Heart left ventricle (tissue), 16 donors: ENCODE measurements around the gene AP3S2. TPM values are rescaled to one million over a fixed set of nuclear protein-coding genes. Genes with fewer than 3 reads are reported as not detected.
A peak's percentile ranks its signal among the peaks of the same experiment; 100 is the strongest.

ENCODE experiments used
- ATAC-seq, 4 donors: fragments of 200-7000 bp; cut with Tn5 transposase; one replicate each; pipeline ENCODE4 v1.9.1; 2020 to 2022; ENCODE audit warnings: moderate library complexity in 4 of 4, mild to moderate bottlenecking in 3 of 4, moderate number of reproducible peaks in 1 of 4
- DNase-seq, 5 donors: peaks; one replicate each; pipeline ENCODE4 v3.0.0-alpha.2; 2020
- H3K27ac ChIP-seq, 12 donors: fragments of 200-600 bp; sonication (generic) in 4 of 12; one replicate each; pipeline versions ENCODE4 v1.5.0 to v1.8.0; 2016 to 2022; ENCODE audit warnings: mild to moderate bottlenecking in 2 of 12
- H3K27me3 ChIP-seq, 9 donors: fragments of 200-600 bp; sonication (generic) in 2 of 9; one replicate each; pipeline versions ENCODE4 v1.5.1 to v1.8.0; 2016 to 2022; ENCODE audit warnings: mild to moderate bottlenecking in 3 of 9
- H3K36me3 ChIP-seq, 9 donors: fragments of 200-600 bp; sonication (generic) in 2 of 9; one replicate each; pipeline versions ENCODE4 v1.5.0 to v1.8.0; 2018 to 2022; ENCODE audit warnings: mild to moderate bottlenecking in 2 of 9
- H3K4me1 ChIP-seq, 12 donors: fragments of 200-600 bp; sonication (generic) in 4 of 12; one replicate each; pipeline versions ENCODE4 v1.5.0 to v1.8.0; 2016 to 2022; ENCODE audit warnings: mild to moderate bottlenecking in 3 of 12
- H3K4me3 ChIP-seq, 12 donors: fragments of 200-600 bp; sonication (generic) in 4 of 12; one replicate each; pipeline versions ENCODE4 v1.5.0 to v1.8.0; 2017 to 2022; ENCODE audit warnings: mild to moderate bottlenecking in 9 of 12, moderate library complexity in 4 of 12
- H3K9me3 ChIP-seq, 12 donors: fragments of 200-600 bp; sonication (generic) in 4 of 12; one replicate each; pipeline versions ENCODE4 v1.5.0 to v1.8.0; 2016 to 2022; ENCODE audit warnings: mild to moderate bottlenecking in 1 of 12
- POLR2A ChIP-seq, 2 donors: fragments of 450-650 bp; IDR thresholded peaks; one replicate each; pipeline ENCODE4 v1.6.1; 2017; ENCODE audit warnings: antibody characterized with exemption in 2 of 2, mild to moderate bottlenecking in 2 of 2, moderate library complexity in 2 of 2
- WGBS, 4 donors: extraction: QIAGEN DNeasy Blood & Tissue Kit in 2 of 4; methylation state at CpG; one replicate each; pipeline versions ENCODE4 v1.1.5 to v1.1.7; 2013 to 2018; 5-methylcytosine and 5-hydroxymethylcytosine counted together
- intact Hi-C, 10 donors: fragments of 100-400 bp; cut with DNase I; formaldehyde crosslinking; loops; one replicate each; pipeline versions ENCODE4 v1.11.1 to v1.14.2; 2022
- polyA plus RNA-seq, 2 donors: library from polyadenylated mRNA; stranded (reverse); fragments of 200-250 nt; gene quantifications; one replicate each; pipeline ENCODE4 v1.2.3, GENCODE V29; 2013
- total RNA-seq, 9 donors: library from RNA; depleted of rRNA in 2 of 9; stranded (reverse); fragments of >200 nt in 2 of 9; fragmentation: NEBNext Ultra II Directional in 3 of 9; extraction: Animal tissue kit (Norgen Biotek cat#: 25700) in 3 of 9; gene quantifications; one replicate each; pipeline versions ENCODE4 v1.1.0 to v1.2.4, GENCODE V29; 2016 to 2023
- TF ChIP-seq, protein P1 (sequence below), 12 donors: fragments of 200-600 bp; sonication (generic) in 4 of 12; IDR thresholded peaks; one replicate each; pipeline versions ENCODE4 v1.5.0 to v1.8.0; 2018 to 2022; ENCODE audit warnings: antibody characterized with exemption in 12 of 12, mild to moderate bottlenecking in 5 of 12
- donor health status: ischemic (EF 13 %, LVEDD 7.1; RV severe dilation, severe dysfunction).
- donor health status: healthy with polysubstance abuse.
- donor health status: DM: no; HTN: yes; CAD: no.
- donor health status: DM: no; HTN: no; CAD: no.
- donor health status: ischemic (EF 25% LVEDD 6.9; RV normal size, moderate dysfunction).
- donor health status: ischemic (EF 25% LVEDD 5.7; RV mildly dilated, moderate dysfunction).
- donor health status: healthy.
- donor health status: DM: yes; HTN: yes; CAD: no.
- donor health status: ischemic (EF 35%, LVEDD 5.7; RV mildly dilated, moderate dysfunction).
- donor health status: nonischemic (EF 11% LVEDD 7.7; RV severe dilation, severe dysfunction).
- donor health status: DM: yes; HTN: yes; CAD: no.
- donor health status: PGD.
- donor health status: ischemic (EF 29% LVEDD 5.4; RV normal size, mild dysfunction).
- donor health status: nonischemic (EF 23%, LVEDD 6.1; RV moderate dilation, normal function).

AP3S2 gene
- total and polyA plus RNA-seq, 11 donors, result 15.4 to 64.6 (median 43.3) TPM

DNA sequence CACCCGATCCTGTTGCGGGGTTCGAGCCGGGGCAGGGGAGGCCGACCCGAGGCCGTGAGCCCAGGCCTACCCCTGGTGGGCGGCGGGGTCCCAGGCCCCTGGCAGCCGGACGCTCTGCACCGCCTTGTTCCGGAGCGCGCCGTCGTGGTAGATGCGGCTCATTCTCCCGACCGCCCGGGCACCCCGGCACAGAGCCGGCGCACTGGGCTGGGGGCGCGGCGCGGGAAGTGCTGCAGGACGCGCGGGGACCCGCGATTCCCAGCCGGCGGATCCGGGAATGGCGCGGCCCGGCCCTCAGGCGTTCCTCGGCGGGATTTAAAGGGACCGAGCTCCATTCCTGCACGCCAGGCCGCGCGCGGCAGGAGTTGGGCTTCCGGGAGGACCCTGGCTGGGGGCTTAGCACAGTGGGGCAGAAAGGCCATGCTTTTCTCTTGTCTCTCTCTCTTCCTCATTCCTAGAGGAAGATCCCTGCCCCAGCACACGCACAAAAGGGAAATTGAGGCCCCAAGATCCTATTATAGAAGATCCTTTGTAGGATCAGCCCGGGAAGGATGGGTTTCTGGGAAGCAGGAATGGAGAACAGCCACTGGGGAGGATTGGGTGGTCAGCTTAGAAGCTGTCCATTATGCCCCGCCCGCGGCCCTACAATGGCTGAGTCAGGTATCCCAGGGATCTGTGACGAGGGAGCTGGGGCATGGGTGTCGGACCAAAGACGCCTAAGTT, 19.0 kb upstream of the AP3S2 start, which contains the start of gene ARPIN:
Gene ARPIN, minus strand, starts transcription at position 279 of the 723 bp plus-strand sequence. Its CDS starts 117 bp downstream, at position 162.
- DNase-seq (peak; percentile 65 to 83 (median 66)), ATAC-seq (peak; percentile 69 to 92 (median 84))
- TF ChIP-seq, protein P1, sequence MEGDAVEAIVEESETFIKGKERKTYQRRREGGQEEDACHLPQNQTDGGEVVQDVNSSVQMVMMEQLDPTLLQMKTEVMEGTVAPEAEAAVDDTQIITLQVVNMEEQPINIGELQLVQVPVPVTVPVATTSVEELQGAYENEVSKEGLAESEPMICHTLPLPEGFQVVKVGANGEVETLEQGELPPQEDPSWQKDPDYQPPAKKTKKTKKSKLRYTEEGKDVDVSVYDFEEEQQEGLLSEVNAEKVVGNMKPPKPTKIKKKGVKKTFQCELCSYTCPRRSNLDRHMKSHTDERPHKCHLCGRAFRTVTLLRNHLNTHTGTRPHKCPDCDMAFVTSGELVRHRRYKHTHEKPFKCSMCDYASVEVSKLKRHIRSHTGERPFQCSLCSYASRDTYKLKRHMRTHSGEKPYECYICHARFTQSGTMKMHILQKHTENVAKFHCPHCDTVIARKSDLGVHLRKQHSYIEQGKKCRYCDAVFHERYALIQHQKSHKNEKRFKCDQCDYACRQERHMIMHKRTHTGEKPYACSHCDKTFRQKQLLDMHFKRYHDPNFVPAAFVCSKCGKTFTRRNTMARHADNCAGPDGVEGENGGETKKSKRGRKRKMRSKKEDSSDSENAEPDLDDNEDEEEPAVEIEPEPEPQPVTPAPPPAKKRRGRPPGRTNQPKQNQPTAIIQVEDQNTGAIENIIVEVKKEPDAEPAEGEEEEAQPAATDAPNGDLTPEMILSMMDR (IDR thresholded peaks at IDR 0.05), result no peak
- no peak for TF ChIP-seq POLR2A (IDR thresholded peaks at IDR 0.05)
- intact Hi-C loops, result loop anchor here in 6 of 10 donors (5.0 to 10.0 kb wide), 4 partner anchors 62 to 159 kb away; partner anchors contain the start of gene ZNF710 (in 2 of the 6)
- H3K27ac ChIP-seq, result peak within 1 kb of the TSS in 11 of 12 donors; percentile 41 to 90 (median 77)
- no peaks in the 10 kb centered on the region for H3K9me3 ChIP-seq
- H3K27me3 ChIP-seq, result no peaks in the 10 kb centered on the region
- peak within 1 kb of the TSS; percentile 65 to 99 (median 84) for H3K4me3 ChIP-seq
- H3K4me1 ChIP-seq, result peaks cover 0 to 26% (median 13%) of the 10 kb centered on the region in 12 donors
- H3K36me3 ChIP-seq, result peaks cover 0 to 27% (median 5%) of the 10 kb centered on the region in 9 donors
- WGBS, 4 donors, result 7 to 13% (median 7%) methylated on average over 33 to 57 of the region's 57 CpGs

GRCh38 chr15:89912145-89912673, 18.4 kb upstream of the AP3S2 start:
- no peak for TF ChIP-seq POLR2A (IDR thresholded peaks at IDR 0.05)
- TF ChIP-seq, protein P1 (IDR thresholded peaks at IDR 0.05), result no peak
- Histone ChIP-seq H3K27ac (peak overlapping the region in 11 of 12 donors; percentile 41 to 90 (median 77)), H3K36me3 (peaks cover 0 to 33% (median 11%) of the 10 kb centered on the region in 9 donors), H3K4me3 (peak overlapping the region; percentile 65 to 99 (median 84)), H3K4me1 (peaks cover 0 to 26% (median 13%) of the 10 kb centered on the region in 12 donors), H3K9me3 (no peaks in the 10 kb centered on the region), H3K27me3 (no peaks in the 10 kb centered on the region)
- 2 to 4% (median 3%) methylated on average over 9 to 36 of the region's 36 CpGs for WGBS, 4 donors
- ATAC-seq (peak; percentile 40 to 92 (median 82)), DNase-seq (peak; percentile 27 to 70 (median 48))
- intact Hi-C loops, result loop anchor here in 6 of 10 donors (5.0 to 10.0 kb wide), 4 partner anchors 63 to 160 kb away; partner anchors contain the start of gene ZNF710 (in 2 of the 6)

- peak in 1 of 4 donors; percentile 64 for ATAC-seq
- no peak for DNase-seq
- H3K27me3 ChIP-seq, result no peaks in the 10 kb centered on the region
- peak overlapping the region in 2 of 12 donors; percentile 84 to 99 for H3K4me3 ChIP-seq
- WGBS, 4 donors, result 82 to 89% (median 85%) methylated on average over 6 of the region's 6 CpGs
- peak overlapping the region in 1 of 12 donors; percentile 67 for H3K27ac ChIP-seq
- no peaks in the 10 kb centered on the region for H3K9me3 ChIP-seq
- TF ChIP-seq, protein P1 (IDR thresholded peaks at IDR 0.05), result no peak
- no peak for TF ChIP-seq POLR2A (IDR thresholded peaks at IDR 0.05)
- peaks cover 0 to 26% (median 13%) of the 10 kb centered on the region in 12 donors for H3K4me1 ChIP-seq
- intact Hi-C loops, result loop anchor here in 6 of 10 donors (5.0 to 10.0 kb wide), 4 partner anchors 64 to 161 kb away; partner anchors contain the start of gene ZNF710 (in 2 of the 6)
- peaks cover 0 to 42% (median 22%) of the 10 kb centered on the region in 9 donors for H3K36me3 ChIP-seq
These were observed 17.3 kb upstream of the AP3S2 start for GRCh38 chr15:89910891-89911626.
